Raji (cell line): ENCODE results near the gene PAQR6.

Experiments used
- POLR2A ChIP-seq: IDR thresholded peaks from 2 replicates; pipeline ENCODE4 v1.6.1; 2011; ENCODE audit warnings: low read depth, low read length, control low read depth; ENCODE audit not compliant: insufficient read depth

PAQR6 gene

GRCh38 chr1:156279837-156280236 is 32.0 kb upstream of the PAQR6 start:
- TF ChIP-seq POLR2A = no peak

GRCh38 chr1:156276966-156277381 is 29.1 kb upstream of the PAQR6 start:
- TF ChIP-seq POLR2A = no peak

- no peak for TF ChIP-seq POLR2A
Observed at GRCh38 chr1:156276532-156276931, 28.7 kb upstream of the PAQR6 start.

- TF ChIP-seq POLR2A = no peak
Observed at GRCh38 chr1:156270314-156270713, 22.5 kb upstream of the PAQR6 start.

- no peak for TF ChIP-seq POLR2A
Observed at GRCh38 chr1:156268336-156268735, 20.5 kb upstream of the PAQR6 start.

GRCh38 chr1:156266051-156266450 is 18.2 kb upstream of the PAQR6 start:
- TF ChIP-seq POLR2A = no peak

GRCh38 chr1:156263288-156263655 is 15.4 kb upstream of the PAQR6 start:
- TF ChIP-seq POLR2A = no peak

GRCh38 chr1:156262461-156263287 is 14.8 kb upstream of the PAQR6 start:
- no peak for TF ChIP-seq POLR2A

- TF ChIP-seq POLR2A = no peak
Observed at GRCh38 chr1:156260896-156261295, 13.0 kb upstream of the PAQR6 start.

GRCh38 chr1:156259805-156260204 is 11.9 kb upstream of the PAQR6 start:
- no peak for TF ChIP-seq POLR2A

GRCh38 chr1:156258859-156259258 is 11.0 kb upstream of the PAQR6 start:
- no peak for TF ChIP-seq POLR2A

GRCh38 chr1:156257711-156258110 is 9.9 kb upstream of the PAQR6 start:
- TF ChIP-seq POLR2A = no peak

- no peak for TF ChIP-seq POLR2A
Observed at GRCh38 chr1:156253634-156254033, 5.8 kb upstream of the PAQR6 start.

GRCh38 chr1:156251527-156251926 is 3.7 kb upstream of the PAQR6 start:
- TF ChIP-seq POLR2A = no peak

- TF ChIP-seq POLR2A = no peak
Observed at GRCh38 chr1:156249593-156249992, 1.7 kb upstream of the PAQR6 start.

GRCh38 chr1:156248323-156248683 is 447 bp upstream of the PAQR6 start:
- no peak for TF ChIP-seq POLR2A

- TF ChIP-seq POLR2A = no peak
Observed at GRCh38 chr1:156246781-156247459, 936 bp downstream of the PAQR6 start.

GRCh38 chr1:156246241-156246780 is 1.5 kb downstream of the PAQR6 start:
- TF ChIP-seq POLR2A = no peak
